ENCODE data around the gene HPCA. TPM values are rescaled to one million over a fixed set of nuclear protein-coding genes. Genes with fewer than 3 reads are reported as not detected.

HPCA gene
- total RNA-seq, 1 donor from 2014 or later, result 0.86 TPM

DNA sequence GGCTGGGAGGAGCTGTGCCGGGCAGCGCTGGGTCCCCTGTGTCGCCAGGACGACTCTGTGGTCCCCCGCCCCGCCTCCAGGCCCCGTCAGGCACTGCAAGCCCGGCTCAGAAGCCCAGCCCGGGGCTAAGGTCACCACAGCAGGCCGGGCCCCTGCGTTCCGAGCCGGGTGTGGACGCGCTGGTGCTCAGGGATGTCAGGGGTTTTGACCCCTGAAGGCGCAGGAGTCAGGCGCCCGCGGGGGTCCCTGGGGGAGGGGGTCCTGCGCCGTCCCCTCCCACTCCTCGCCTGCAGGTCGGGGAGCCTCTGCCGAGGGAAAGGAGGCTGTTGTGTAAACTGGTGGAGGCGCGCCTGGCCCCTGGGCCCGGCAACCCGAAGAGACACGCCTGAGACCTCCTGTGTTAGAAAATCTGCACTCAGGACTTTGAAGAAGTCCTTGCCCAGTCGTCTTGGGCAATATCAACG, 38.6 kb downstream of the HPCA start:
- H3K36me3 Mint-ChIP-seq (ENCODE audit: low read depth), result no peaks in the 10 kb centered on the region
- H3K4me1 Mint-ChIP-seq, result peaks cover 29% of the 10 kb centered on the region
- DNase-seq (ENCODE audit: low read depth, low spot score), result peak; percentile 59
- H3K27me3 Mint-ChIP-seq (ENCODE audit: low read depth), result peaks cover 35% of the 10 kb centered on the region
- no peaks in the 10 kb centered on the region for H3K9me3 Mint-ChIP-seq
- H3K27ac Mint-ChIP-seq (ENCODE audit: unreplicated experiment), result no peak overlapping the region
- TF ChIP-seq, protein P1, sequence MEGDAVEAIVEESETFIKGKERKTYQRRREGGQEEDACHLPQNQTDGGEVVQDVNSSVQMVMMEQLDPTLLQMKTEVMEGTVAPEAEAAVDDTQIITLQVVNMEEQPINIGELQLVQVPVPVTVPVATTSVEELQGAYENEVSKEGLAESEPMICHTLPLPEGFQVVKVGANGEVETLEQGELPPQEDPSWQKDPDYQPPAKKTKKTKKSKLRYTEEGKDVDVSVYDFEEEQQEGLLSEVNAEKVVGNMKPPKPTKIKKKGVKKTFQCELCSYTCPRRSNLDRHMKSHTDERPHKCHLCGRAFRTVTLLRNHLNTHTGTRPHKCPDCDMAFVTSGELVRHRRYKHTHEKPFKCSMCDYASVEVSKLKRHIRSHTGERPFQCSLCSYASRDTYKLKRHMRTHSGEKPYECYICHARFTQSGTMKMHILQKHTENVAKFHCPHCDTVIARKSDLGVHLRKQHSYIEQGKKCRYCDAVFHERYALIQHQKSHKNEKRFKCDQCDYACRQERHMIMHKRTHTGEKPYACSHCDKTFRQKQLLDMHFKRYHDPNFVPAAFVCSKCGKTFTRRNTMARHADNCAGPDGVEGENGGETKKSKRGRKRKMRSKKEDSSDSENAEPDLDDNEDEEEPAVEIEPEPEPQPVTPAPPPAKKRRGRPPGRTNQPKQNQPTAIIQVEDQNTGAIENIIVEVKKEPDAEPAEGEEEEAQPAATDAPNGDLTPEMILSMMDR (conservative IDR thresholded peaks at IDR 0.05), result no peak
- H3K4me3 Mint-ChIP-seq, result peak overlapping the region; percentile 5

GRCh38 chr1:32925403-32926162, 39.3 kb downstream of the HPCA start:
- no peaks in the 10 kb centered on the region for H3K9me3 Mint-ChIP-seq
- H3K4me3 Mint-ChIP-seq, result peak overlapping the region; percentile 5
- peaks cover 27% of the 10 kb centered on the region for H3K4me1 Mint-ChIP-seq
- peaks cover 35% of the 10 kb centered on the region for H3K27me3 Mint-ChIP-seq (ENCODE audit: low read depth)
- no peak for DNase-seq (ENCODE audit: low read depth, low spot score)
- H3K36me3 Mint-ChIP-seq (ENCODE audit: low read depth), result no peaks in the 10 kb centered on the region
- TF ChIP-seq, protein P1 (conservative IDR thresholded peaks at IDR 0.05), result no peak
- H3K27ac Mint-ChIP-seq (ENCODE audit: unreplicated experiment), result no peak overlapping the region

DNA sequence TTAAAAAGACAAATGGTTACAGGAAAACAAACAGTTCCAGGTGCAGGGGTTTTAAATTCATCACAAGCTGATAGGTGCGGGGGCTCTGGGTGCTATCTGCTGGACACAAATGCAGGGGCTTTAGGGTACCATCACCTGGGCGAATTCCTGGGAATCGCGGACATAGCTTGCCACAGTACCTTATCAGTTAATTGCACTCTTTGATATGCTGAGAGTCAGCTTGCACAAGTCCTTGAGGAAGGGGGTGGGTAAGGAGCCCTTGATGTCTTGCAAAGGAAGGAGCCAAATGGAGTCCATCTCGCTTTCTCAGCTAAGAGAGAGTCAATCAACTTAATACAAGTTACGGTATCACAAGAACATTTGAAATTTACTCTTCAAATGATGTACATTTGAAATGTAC, 40.3 kb downstream of the HPCA start:
- Mint-ChIP-seq H3K4me1 (peaks cover 27% of the 10 kb centered on the region), H3K27me3 (ENCODE audit: low read depth) (peaks cover 35% of the 10 kb centered on the region), H3K9me3 (no peaks in the 10 kb centered on the region), H3K36me3 (ENCODE audit: low read depth) (no peaks in the 10 kb centered on the region), H3K27ac (ENCODE audit: unreplicated experiment) (no peak overlapping the region), H3K4me3 (no peak overlapping the region)
- TF ChIP-seq, protein P1 (conservative IDR thresholded peaks at IDR 0.05), result no peak
- no peak for DNase-seq (ENCODE audit: low read depth, low spot score)

- Mint-ChIP-seq H3K4me3 (no peak overlapping the region), H3K9me3 (no peaks in the 10 kb centered on the region), H3K4me1 (peaks cover 27% of the 10 kb centered on the region), H3K36me3 (ENCODE audit: low read depth) (no peaks in the 10 kb centered on the region), H3K27me3 (ENCODE audit: low read depth) (peaks cover 35% of the 10 kb centered on the region), H3K27ac (ENCODE audit: unreplicated experiment) (no peak overlapping the region)
- DNase-seq (ENCODE audit: low read depth, low spot score), result no peak
- TF ChIP-seq, protein P1 (conservative IDR thresholded peaks at IDR 0.05), result no peak
Observed at GRCh38 chr1:32927441-32927840, 41.1 kb downstream of the HPCA start.

DNA sequence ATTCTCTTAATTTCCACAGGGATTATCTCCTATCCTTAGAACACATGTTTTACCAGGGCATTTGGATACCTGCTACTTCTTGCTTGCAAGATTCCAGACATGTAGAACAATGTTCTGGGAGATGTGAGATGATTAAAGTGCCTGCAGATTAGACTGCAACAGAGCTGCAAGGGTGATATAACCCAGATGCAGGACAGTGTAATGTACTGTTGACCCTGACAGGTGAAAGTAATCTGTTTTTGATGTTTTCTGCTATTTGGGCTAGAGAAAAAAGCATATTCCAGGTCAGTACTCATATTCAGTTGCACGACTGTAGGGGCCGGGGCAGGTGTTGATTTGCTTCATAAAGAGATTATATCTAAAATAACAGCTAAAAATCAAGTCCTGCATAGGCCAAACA, 42.0 kb downstream of the HPCA start:
- peaks cover 27% of the 10 kb centered on the region for H3K4me1 Mint-ChIP-seq
- H3K9me3 Mint-ChIP-seq, result no peaks in the 10 kb centered on the region
- TF ChIP-seq, protein P1 (conservative IDR thresholded peaks at IDR 0.05), result no peak
- H3K27ac Mint-ChIP-seq (ENCODE audit: unreplicated experiment), result no peak overlapping the region
- H3K36me3 Mint-ChIP-seq (ENCODE audit: low read depth), result no peaks in the 10 kb centered on the region
- H3K4me3 Mint-ChIP-seq, result no peak overlapping the region
- peaks cover 35% of the 10 kb centered on the region for H3K27me3 Mint-ChIP-seq (ENCODE audit: low read depth)
- no peak for DNase-seq (ENCODE audit: low read depth, low spot score)

Data from neural crest cell (in vitro differentiated cells).